Measurements from ENCODE around the gene RAI1.
A peak's percentile ranks its signal among the peaks of the same experiment; 100 is the strongest.
"Not testable (repeated sequence)": the region's sequence is repeated elsewhere in the genome, so short reads cannot be mapped to it uniquely, and the experiment has no call there.

RAI1 gene

DNA sequence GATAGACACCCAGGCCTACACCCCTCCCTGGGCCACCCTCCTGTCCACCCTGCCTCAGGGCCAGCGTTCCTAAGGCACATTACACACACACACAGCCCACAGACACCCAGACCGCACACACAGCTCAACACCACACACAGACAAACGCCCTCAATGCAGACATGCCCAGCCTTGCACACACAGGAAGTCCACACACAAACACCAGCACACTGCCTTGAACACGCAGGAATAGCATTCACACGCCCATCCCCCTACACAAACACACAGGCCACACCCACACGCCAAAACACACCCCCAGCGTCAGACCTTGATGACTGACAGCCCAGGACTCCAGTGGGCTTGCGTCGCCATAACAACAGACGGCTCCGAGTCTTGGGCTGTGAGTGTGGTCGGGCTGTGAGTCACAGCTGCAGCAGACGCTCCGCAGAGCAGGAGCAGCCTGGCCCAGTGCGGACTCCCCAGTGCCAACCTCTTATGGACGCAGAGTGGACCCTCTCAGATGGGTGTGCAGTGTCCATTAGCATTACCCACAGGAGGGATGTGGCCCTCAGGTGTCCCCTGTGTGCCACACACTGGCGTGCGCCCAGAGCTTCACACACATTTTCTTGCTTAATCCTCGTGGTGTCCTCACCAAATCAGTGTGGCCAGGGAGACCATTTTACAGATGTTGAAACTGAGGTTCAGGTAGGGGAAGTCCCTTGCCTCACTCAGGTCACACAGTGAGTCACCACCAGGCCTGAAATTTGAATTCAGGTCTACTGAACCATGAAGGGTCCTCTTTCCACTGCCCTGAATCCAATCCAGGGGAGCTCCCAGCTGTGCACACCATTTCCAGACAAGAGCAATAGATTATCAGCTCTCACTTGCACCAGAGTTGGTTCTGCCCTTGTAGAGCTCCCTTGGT, 17.8 kb upstream of the RAI1 start:
- DNase-seq, result peak; percentile 59

DNA sequence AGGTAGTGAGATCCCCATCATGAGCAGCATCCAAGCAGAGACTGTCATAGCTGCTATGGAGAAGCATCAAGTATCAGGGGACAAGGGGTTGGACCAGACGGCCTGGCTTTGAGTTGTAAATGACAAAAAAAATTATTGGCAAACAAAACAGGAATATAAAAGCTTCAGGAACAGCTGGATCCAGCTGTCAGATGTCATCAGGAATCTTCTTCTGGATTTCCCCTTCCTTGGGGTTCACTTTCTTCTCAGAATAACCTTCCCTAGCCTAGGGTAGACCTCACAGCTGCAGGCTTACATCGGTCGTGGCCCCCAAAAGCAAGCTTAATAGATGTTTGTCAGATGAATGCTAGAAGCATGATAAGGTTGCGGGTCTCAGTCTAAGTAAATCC, 17.2 kb upstream of the RAI1 start:
- no peak for DNase-seq

DNA sequence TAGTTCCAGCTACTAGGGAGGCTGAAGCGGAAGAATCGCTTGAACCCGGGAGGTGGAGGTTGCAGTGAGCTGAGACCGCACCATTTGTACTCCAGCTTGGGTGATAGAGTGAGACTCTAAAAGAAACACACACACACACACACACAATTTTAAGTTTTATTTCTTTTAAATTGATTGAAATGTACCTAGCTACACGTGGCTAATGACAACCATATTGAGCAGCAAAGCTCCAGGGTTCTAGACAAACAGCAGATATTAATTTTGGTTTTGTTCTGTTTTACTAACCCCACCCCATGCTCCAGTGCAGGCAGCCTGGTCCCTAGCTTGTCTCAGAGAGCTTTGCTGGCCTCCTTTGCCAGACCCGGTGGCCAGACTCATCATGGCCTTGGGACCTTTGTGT, 16.0 kb upstream of the RAI1 start:
- DNase-seq, result no peak

DNA sequence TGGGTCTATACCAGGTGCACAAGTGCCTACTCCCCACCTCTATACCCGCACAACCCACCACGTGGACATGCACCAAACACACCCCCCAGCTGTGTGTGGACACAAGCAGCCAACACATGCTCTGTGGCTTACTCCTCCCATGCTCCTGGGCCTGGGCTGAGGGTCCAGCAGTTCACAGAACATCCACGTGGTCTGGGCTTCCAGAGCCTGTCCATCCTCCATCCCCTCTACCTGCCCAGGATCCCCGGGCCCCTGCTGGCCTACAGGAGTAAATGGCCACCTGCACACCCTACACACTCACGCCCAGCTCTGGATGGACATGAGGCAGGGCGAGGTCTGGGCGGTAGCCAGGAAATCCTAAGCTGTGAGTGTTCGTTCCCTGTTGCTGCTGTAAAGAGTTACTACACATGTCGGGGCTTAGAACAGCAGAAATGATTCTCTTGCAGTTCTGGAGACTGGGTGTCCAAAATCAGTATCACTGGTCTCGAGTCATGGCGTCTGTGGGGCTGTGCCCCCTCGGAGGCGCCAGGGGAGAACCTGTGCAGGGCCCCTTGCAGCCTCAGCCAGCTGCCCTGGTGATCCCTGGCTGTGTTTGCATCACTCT, 15.0 kb upstream of the RAI1 start:
- no peak for DNase-seq

DNA sequence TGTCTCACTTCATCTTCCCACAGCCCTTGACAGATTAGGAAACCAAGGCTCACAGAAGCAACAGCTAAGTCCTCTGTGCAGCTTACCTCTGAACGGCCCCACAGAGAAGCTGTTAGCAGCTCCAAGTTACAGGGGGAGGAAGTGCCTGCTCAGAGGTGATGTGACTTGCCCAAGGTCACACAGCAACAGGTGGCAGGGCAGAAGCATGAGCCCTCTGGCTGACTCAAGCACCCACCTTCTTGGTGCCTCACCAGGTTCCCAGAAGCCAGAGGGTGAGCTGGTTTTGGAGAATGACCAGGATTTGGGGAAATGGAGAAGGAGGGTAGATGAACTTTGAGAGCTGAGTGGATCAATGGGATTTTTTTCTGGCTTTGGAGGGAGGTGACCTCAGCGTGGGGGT, 14.0 kb upstream of the RAI1 start:
- no peak for DNase-seq

DNA sequence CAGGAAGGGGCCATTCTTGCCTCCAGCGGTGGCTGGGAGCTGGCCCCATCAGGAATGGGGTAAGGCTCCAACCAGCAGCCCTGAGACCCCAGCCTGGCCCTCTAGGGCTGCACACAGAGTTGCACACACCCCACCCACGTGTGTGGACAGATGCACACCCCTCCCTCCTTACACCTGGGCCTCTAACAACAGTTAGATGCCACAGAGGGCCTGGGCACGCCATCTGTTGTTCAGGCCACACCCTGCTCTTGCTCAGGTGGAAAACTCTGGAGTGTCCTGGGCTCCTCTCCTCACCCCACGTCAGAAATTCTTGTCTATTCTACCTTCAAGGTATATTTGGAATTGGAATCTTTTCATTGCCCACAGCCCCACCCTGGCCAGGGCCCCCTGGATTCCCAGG, 13.3 kb upstream of the RAI1 start:
- no peak for DNase-seq

DNA sequence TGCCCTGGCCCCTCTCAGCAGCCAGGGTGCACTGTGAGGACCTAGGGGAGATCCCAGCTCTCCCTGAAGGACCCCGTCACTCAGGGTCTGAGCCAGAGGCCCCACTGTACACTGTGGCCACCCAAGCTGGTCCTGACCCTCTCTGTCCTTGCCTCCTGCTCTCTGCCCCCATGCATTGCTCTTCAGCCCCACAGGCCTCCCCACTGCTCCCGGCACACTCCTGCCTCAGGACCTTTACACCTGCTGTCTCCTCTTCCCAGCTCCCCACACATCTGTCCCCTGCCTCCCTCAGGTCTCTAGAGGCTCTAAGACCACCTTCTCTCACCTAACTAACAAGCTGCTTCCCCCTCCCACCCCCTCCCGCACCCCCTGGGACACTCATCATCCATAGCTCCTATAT, 12.9 kb upstream of the RAI1 start:
- DNase-seq, result no peak

DNA sequence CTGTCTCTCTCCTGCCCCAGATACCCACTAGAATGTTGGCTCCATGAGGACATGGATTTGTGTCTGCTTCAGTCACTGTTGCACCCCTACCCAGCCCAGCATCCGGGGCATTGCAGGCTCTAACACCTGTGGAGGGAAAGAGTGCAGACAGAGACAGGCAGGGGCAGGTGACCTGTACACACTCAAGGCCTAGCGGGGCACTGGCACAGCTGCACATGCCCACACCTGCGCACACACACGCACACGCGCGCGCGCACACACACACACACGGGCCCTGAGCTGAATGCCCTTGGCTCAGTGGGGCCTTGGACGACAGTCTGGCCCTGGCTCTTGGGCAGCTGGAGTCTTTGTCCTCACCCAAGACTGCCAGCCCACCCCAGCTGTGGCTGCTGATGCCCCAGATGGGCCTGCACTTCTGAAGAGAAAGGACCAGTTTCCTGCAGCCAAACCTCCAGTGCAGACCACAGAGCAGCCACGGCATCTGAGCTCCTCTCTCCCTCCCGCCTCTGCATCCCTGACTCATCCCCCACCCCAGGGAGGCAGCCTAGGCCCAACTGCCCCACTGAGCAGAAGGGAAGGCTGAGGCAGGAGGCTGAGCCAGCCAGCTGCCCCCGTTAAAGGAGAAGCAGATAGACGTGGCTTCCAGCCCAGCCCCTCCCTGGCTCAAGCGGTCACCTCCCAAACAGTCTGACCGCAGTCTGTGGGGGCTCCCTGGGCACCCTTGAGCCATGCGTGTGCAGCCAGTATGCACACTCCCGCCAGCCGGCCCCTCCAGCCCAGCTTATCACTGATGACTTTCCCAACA, 12.3 kb upstream of the RAI1 start:
- no peak for DNase-seq

DNA sequence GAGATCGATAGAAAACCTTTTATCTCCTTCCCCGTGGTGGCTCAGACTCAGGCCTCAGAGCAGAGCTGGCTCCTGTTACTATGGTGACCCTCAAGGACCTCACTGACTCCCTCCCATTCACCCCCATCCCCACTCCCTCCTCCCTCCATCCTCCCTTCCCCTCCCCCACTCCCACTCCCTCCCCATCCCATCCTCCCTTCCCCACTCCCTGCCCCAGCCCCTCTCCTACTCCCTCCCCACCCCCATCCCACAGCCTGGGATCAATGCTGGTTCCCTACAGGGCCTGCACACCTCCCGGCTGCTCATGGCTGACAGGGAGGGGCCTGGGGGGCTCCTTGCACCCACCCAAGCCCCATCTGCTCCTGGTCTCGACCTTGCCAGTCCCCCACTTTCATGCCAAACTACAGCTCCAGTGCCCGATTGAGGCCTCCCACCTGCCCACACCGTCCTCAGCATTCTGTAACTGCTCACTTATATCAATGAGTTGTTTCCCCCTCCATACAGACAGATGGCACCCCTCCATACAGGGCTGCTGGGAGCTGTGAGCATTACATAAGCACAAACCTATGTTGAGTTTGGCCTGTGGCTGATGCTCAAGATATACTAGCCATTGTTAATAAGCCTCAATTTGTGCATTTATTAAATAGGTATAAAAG, 11.6 kb upstream of the RAI1 start:
- DNase-seq, result no peak

DNA sequence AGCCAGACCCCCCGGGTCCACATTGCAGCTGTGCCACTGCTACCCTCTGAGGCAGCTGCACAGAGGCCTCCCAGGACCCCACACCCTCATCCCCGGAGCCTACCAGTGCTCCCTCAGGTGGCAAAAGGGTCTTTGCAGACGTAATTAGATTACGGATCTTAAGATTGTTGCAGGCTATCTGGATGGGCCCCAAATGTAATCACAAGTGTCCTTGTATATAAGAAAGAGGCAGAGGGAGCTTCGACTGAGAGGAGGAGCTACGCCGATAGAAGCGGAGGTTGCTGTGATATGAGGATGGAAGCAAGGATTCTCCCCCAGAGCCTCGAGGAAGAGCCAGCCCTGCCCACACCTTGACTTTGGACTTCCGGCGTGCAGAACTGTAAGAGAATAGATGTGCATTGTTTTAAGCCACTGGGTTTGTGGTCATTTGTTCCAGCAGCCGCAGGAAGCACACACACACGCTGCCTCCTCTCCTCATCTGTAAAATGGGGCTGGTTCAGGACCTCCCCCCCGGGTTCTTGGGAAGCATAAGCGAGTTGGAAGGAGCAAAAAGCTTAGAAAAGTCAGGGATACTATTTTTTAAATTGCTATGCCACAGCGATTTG, 10.5 kb upstream of the RAI1 start:
- DNase-seq, result no peak

DNA sequence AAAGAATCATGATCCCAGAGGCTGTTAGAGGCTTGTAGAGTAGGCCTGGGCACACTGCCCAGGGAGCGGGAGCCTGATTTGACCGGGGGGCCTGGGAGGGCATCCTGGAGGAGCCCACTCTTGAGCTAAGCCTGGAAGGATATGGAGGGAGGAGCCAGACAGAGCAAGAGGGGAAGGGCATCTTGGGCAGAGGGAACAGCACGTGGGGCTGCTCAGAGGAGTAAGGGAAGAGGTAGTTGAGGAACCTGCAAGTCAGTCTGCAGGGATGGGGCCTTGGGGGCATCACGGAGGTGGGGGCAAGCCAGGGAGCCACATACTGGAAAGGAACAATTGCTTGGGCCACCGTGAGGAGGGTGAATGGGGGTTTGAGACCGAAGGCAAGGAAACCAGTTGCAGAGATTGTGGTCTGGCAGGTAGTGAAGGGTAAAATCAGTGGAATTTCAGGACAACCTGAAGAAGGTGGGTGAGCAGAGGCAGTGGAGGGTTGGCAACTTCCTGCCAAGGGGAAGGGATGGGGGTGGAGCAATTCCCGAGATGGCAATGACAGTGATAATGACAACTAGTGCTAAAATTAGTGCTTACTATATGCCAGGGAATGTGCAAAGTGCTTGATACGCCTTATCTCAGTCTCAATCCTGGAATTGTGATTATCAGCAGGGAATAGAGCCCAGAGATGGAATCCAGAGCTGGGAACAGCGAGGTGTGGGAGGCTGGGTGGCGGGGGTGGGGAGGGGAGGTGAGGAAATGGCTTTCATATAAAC, 9.7 kb upstream of the RAI1 start:
- DNase-seq, result no peak

DNA sequence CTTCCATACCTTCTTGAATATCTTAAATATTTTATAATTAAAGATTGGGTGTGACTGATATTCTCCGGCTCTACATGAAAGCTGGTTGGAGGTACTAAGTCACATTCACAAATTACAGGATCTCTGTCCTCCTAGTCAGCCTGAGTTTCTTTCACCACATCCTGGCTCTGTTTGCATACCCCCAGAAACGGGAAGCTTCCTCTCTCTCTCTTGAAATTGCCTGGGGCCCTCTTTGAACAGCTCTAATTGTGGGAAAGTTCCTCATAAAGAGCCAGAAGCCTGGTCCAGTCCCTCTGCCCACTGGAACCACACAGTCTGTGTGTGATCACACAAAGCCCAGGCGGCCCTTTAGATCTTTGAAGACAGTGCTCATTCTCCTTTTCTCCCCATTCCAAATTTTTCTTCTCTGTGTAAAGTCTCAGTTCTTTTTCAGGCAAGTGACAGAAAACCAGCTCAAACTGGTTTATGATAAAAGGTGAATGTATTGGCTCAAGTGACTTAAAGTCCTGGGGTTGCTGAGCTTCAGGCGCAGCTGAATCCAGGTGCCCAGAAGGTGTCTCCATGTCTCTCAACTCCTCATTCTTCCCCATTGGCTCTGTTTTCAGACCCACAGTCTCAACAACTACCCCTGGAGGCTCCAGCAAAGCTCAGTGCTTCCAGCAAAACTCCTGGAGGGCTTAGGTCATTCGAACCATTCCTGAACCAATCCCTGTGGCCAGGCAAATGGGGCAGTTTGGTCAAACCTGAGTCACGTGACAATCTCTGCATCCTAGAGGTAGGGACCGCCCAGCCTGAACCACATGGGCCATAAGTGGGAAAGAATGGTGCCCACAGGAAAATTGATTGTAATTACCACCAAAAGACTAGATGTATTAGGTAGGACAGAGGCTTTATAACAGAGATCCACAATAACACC, 8.5 kb upstream of the RAI1 start:
- no peak for DNase-seq

DNA sequence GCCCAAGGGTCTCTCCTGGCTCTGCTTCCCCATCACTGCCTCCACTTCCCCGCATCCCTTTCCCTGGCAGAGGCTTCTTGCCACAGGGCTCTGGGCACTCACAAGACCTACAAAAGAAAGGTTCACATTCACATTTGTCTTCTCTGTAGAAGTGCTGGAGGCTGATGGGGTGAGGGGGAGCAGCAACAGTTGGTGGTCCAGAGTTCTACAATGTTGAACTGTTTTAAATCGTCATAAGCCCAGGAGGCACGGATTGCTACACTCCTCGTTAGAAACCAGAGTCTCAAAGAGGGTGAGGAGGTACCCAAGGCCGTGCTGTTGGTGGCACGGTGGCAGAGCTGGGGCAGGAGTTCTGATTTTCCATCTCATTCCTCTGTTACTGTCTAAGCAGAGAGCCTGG, 5.8 kb upstream of the RAI1 start:
- DNase-seq, result no peak

DNA sequence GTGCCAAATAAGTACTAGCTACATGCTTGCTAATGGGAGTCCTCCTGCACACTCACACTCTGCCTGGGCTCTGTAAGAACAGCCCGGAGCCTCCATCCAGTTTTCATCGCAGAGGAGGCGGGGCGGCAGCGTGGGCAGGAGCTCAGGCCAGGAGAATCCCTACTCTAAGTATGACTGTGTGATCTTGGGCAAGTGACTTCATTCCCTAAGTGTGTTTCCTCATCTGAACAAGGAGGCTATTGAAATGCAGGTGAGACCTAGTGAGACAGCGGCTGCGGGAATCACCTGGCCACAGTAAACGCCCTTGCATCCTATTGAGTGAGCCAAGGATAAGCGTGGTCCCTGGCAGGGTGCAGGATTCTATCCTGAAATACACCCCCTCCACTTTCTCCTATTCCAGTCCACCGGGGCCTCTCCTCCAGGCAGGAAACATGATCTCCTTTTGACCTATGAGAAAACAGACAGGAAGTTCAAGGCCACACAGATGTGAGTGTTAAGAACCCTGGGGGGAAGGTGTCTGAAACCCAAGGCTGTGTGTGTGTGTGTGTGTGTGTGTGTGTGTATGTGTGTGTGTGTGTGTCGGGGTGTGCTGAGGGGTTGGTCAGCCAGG, 5.2 kb upstream of the RAI1 start:
- no peak for DNase-seq

DNA sequence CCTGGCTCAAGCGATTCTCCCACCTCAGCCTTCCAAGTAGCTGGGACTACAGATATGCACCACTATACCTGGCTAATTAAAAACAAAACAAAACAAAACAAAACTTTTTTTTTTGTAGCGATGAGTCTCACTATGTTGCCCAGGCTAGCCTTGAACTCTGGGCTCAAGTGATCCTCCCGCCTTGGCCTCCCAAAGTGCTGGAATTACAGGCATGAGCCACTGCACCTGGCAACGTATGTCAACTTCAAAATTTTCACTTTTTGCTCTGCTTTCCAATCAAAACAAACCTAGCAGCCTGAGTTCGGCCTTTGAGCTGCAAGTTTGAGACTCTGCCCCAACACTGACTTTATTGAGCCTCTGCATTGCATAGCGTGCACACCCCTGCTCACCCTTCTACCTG, 4.5 kb upstream of the RAI1 start:
- no peak for DNase-seq

DNA sequence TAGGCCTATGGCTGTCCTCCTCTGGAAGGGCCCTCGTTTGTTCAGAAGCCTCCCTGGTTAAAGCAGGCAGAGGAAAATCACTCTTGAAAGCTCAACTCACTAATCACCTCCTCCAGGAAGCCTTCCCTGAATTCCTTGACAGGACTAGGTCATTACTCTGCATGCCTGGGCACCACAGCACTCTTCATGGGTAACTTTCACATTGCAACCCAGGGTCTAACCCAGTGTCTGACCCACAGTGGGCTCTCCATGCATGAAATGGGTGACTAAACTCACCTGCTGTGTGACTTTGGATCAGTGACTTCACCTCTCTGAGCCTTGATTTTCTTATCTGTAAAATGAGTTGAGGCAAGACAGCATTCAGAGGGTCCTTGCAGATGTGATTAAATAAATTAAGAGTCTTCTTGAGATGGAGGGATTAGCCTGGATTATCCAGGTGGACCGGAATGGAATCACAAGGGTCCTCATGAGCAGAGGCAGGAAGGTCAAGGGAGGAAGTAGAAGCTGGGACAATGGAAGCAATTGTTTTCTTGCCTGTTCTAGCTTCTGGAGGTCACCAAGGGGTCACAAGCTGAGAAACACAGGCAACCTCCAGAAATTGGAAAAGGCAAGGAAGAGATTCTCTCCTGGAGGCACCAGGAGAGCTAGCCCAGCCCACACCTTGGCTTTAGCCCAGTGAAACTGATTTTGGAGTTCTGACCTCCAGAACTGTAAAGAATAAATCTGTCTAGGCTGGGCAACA, 3.8 kb upstream of the RAI1 start:
- no peak for DNase-seq

DNA sequence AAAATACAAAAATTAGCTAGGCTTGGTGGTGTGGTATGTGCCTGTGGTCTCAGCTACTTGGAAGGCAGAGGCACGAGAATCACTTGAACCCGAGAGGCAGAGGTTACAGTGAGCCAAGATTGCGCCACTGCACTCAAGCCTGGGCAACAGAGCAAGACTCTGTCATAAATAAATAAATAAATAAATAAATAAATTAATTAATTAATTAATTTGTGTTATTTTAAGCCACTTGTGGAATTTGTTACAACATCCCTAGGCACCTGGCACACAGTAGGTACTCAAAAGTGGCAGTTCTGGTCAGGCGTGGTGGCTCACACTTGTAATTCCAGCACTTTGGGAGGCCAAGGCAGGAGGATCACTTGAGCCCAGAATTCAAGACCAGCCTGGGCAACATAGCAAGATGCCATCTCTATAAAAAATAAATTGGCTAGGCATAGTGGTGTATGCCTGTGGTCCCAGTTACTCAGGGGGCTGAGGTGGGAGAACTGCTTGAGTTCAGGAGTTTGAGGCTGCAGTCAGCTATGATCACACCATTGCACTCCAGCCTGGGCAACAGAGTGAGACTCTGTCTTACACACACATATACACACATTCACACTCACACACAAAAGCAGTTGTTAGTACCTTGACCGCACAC, 3.1 kb upstream of the RAI1 start:
- not testable (repeated sequence) for DNase-seq

DNA sequence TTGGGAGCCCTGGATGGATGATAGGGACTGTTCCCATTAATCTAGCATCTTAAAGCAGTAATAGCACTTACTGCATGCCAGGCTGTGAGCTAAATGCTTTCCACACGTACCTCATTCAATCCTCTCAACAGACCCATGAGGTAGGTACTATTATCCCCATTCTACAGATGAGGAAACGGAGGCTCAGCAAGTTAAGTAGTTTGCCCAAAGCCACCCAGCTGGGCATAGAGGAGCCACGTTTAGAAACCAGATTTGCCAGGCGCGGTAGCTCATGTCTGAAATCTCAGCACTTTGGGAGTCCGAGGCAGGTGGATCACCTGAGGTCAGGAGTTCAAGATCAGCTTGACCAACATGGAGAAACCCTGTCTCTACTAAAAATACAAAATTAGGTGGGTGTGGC, 2.0 kb upstream of the RAI1 start:
- DNase-seq, result no peak

DNA sequence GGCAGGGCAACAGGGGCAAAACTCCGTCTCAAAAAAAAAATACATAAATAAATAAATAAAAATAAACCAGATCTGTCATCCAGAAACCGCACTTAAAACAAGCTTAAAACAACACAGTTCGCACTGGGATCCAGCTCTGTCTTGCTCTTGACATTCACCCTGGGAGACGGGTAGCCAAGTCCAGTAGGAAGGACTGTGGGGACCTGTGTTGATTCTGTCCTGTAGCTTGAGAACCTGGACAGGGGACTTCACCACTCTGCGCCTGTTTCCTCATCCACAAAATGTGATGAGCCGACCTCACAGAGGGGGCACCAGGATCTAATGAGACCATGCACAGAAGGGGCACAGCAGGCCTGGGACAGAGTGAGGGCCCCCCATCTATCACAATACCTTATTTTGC, 1.5 kb upstream of the RAI1 start:
- no peak for DNase-seq
